Keratinocyte (primary cell): ENCODE results near the gene AXIN1.

Experiments used
- EZH2 ChIP-seq: IDR thresholded peaks from one replicate; pipeline ENCODE4 v1.6.1; 2012; ENCODE audit warnings: inconsistent platforms, mild to moderate bottlenecking, low read length, moderate library complexity
- TF ChIP-seq, protein P1 (sequence below), 3 experiments: IDR thresholded peaks in 1 of 3; conservative IDR thresholded peaks in 1 of 3; optimal IDR thresholded peaks in 1 of 3; 2 replicates in 2 of 3; 3 replicates in 1 of 3; pipeline versions ENCODE3 to v1.5.1; 2011; ENCODE audit warnings: low read length in 3 of 3, mild to moderate bottlenecking in 3 of 3, moderate library complexity in 2 of 3, control low read depth in 1 of 3, inconsistent platforms in 1 of 3; ENCODE audit not compliant: insufficient read depth in 2 of 3; ENCODE audit errors: extremely low read depth in 1 of 3

GRCh38 chr16:280005-280460, 72.5 kb downstream of the AXIN1 start:
- TF ChIP-seq, protein P1, sequence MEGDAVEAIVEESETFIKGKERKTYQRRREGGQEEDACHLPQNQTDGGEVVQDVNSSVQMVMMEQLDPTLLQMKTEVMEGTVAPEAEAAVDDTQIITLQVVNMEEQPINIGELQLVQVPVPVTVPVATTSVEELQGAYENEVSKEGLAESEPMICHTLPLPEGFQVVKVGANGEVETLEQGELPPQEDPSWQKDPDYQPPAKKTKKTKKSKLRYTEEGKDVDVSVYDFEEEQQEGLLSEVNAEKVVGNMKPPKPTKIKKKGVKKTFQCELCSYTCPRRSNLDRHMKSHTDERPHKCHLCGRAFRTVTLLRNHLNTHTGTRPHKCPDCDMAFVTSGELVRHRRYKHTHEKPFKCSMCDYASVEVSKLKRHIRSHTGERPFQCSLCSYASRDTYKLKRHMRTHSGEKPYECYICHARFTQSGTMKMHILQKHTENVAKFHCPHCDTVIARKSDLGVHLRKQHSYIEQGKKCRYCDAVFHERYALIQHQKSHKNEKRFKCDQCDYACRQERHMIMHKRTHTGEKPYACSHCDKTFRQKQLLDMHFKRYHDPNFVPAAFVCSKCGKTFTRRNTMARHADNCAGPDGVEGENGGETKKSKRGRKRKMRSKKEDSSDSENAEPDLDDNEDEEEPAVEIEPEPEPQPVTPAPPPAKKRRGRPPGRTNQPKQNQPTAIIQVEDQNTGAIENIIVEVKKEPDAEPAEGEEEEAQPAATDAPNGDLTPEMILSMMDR (optimal IDR thresholded peaks at IDR 0.05 in 1 of 3, IDR thresholded peaks at IDR 0.05 in 1 of 3, conservative IDR thresholded peaks at IDR 0.05 in 1 of 3; ENCODE audit: extremely low read depth in 1 of 3, insufficient read depth in 2 of 3, low read length in 3 of 3) = no peak
- TF ChIP-seq EZH2 = peak; percentile 42
